SK-N-SH (cell line): ENCODE data around the gene MRPL41. TPM values are rescaled to one million over a fixed set of nuclear protein-coding genes. Genes with fewer than 3 reads are reported as not detected.

ENCODE experiments used
- CTCF ChIA-PET: fragments of 300-600, 350-600 bp; formaldehyde crosslinking; extraction: SDS; loops from one replicate; lab custom pipeline; 2021; lab: Yijun Ruan, JAX
- POLR2A ChIA-PET: fragments of 350-600 bp; sonication (Branson Sonifier 250); formaldehyde crosslinking; extraction: SDS; loops from one replicate; lab custom pipeline; 2020; ENCODE audit warnings: antibody characterized with exemption, inconsistent platforms; lab: Yijun Ruan, JAX
- DNase-seq: peaks from one replicate; pipeline ENCODE4 v3.0.0; 2012
- H2AFZ ChIP-seq: fragments of 200-600 bp; sonication (generic); 2 replicates; pipeline ENCODE4 v1.8.1; 2016; ENCODE audit warnings: antibody characterized with exemption, mild to moderate bottlenecking, low read depth
- H3F3A ChIP-seq: fragments of 200-600 bp; sonication (generic); replicated peaks from 2 replicates; pipeline ENCODE3; 2016; ENCODE audit warnings: antibody characterized with exemption, mild to moderate bottlenecking; ENCODE audit not compliant: insufficient read depth
- H3K27ac ChIP-seq, 2 experiments: fragments of 200-500 bp in 1 of 2; fragments of 200-600 bp in 1 of 2; sonication (Bioruptor generic) in 1 of 2; sonication (generic), shearing (Covaris generic) in 1 of 2; 2 replicates each; pipeline versions ENCODE4 v1.5.1 to v1.6.1; 2014 to 2016; ENCODE audit warnings: low read depth in 2 of 2, inconsistent platforms in 1 of 2, low read length in 1 of 2, mild to moderate bottlenecking in 1 of 2, mixed read lengths in 1 of 2
- H3K27me3 ChIP-seq: fragments of 200-600 bp; sonication (generic), shearing (Covaris generic); 2 replicates; pipeline ENCODE4 v1.6.1; 2016; ENCODE audit warnings: mixed run types; ENCODE audit not compliant: insufficient read depth
- H3K36me3 ChIP-seq, 2 experiments: fragments of 200-500 bp in 1 of 2; fragments of 200-600 bp in 1 of 2; sonication (Bioruptor generic) in 1 of 2; sonication (generic) in 1 of 2; replicated peaks in 1 of 2; 2 replicates each; pipeline versions ENCODE3 to v1.5.1; 2014 to 2016; ENCODE audit warnings: low read length in 1 of 2, mild to moderate bottlenecking in 1 of 2; ENCODE audit not compliant: insufficient read depth in 2 of 2, control insufficient read depth in 1 of 2
- H3K4me1 ChIP-seq, 2 experiments: fragments of 200-500 bp in 1 of 2; fragments of 200-600 bp in 1 of 2; sonication (Bioruptor generic) in 1 of 2; sonication (generic), shearing (Covaris generic) in 1 of 2; 2 replicates each; pipeline versions ENCODE4 v1.5.1 to v1.6.1; 2014 to 2016; ENCODE audit warnings: low read depth in 1 of 2, low read length in 1 of 2, mixed run types in 1 of 2; ENCODE audit not compliant: insufficient read depth in 2 of 2, control insufficient read depth in 1 of 2
- H3K4me2 ChIP-seq: fragments of 200-600 bp; sonication (generic), shearing (Covaris generic); 2 replicates; pipeline ENCODE4 v1.6.1; 2017; ENCODE audit warnings: mixed run types
- H3K4me3 ChIP-seq, 2 experiments: fragments of 200-500 bp in 1 of 2; fragments of 200-600 bp in 1 of 2; sonication (Bioruptor generic) in 1 of 2; sonication (generic), shearing (Covaris generic) in 1 of 2; 2 replicates each; pipeline versions ENCODE4 v1.5.1 to v1.8.1; 2014 to 2016; ENCODE audit warnings: low read depth in 2 of 2, inconsistent platforms in 1 of 2, low read length in 1 of 2, mild to moderate bottlenecking in 1 of 2, mixed read lengths in 1 of 2, moderate library complexity in 1 of 2
- H3K79me2 ChIP-seq: fragments of 200-600 bp; sonication (generic); 2 replicates; pipeline ENCODE4 v1.8.1; 2017; ENCODE audit warnings: mild to moderate bottlenecking; ENCODE audit not compliant: insufficient read depth
- H3K9ac ChIP-seq: fragments of 200-600 bp; sonication (generic); 2 replicates; pipeline ENCODE4 v1.6.1; 2017; ENCODE audit warnings: mixed run types
- H3K9me2 ChIP-seq: fragments of 200-600 bp; sonication (generic); 2 replicates; pipeline ENCODE4 v1.6.1; 2017; ENCODE audit warnings: mixed run types
- H3K9me3 ChIP-seq: fragments of 200-600 bp; sonication (generic); 2 replicates; pipeline ENCODE4 v1.6.1; 2017; ENCODE audit warnings: mixed run types, mild to moderate bottlenecking, moderate library complexity
- H4K20me1 ChIP-seq: fragments of 200-600 bp; sonication (generic); 2 replicates; pipeline ENCODE4 v1.6.1; 2017; ENCODE audit warnings: mild to moderate bottlenecking, mixed run types; ENCODE audit not compliant: insufficient read depth
- EP300 ChIP-seq, 2 experiments: IDR thresholded peaks; 2 replicates each; pipeline versions ENCODE4 v1.4.0 to v1.6.1; 2012; ENCODE audit warnings: borderline replicate concordance in 1 of 2, low read depth in 1 of 2, low read length in 1 of 2
- EZH2phosphoT487 ChIP-seq: fragments of 200-600 bp; sonication (generic); IDR thresholded peaks from 2 replicates; pipeline ENCODE4 v1.6.1; 2017; ENCODE audit warnings: low read depth, mixed run types, mild to moderate bottlenecking, antibody characterized with exemption, moderate library complexity, borderline replicate concordance
- FOSL2 ChIP-seq: IDR thresholded peaks from 2 replicates; pipeline ENCODE4 v1.4.0; 2012; ENCODE audit warnings: low read depth, mild to moderate bottlenecking, moderate library complexity, borderline replicate concordance
- FOXJ3 ChIP-seq: sonication (generic); formaldehyde crosslinking; IDR thresholded peaks from 2 replicates; pipeline ENCODE4 v1.5.1; 2020; ENCODE audit warnings: mild to moderate bottlenecking, missing genetic modification reagents
- MXI1 ChIP-seq: IDR thresholded peaks from 2 replicates; pipeline ENCODE4 v1.6.1; 2012; ENCODE audit warnings: mild to moderate bottlenecking, low read depth, low read length, improper control_type of control experiment
- RAD21 ChIP-seq: IDR thresholded peaks from 2 replicates; pipeline ENCODE4 v1.6.1; 2012; ENCODE audit warnings: mild to moderate bottlenecking, low read length
- RCOR1 ChIP-seq: fragments of 150-350 bp; IDR thresholded peaks from 2 replicates; pipeline ENCODE4 v1.6.1; 2017; ENCODE audit warnings: antibody characterized with exemption, low read length
- RXRA ChIP-seq: IDR thresholded peaks from 2 replicates; pipeline ENCODE4 v1.4.0; 2012; ENCODE audit warnings: low read depth, mild to moderate bottlenecking, borderline replicate concordance
- SIN3A ChIP-seq: IDR thresholded peaks from 2 replicates; pipeline ENCODE4 v1.6.1; 2012; ENCODE audit warnings: low read depth, mild to moderate bottlenecking, low read length, moderate library complexity, borderline replicate concordance
- SMC3 ChIP-seq: IDR thresholded peaks from 2 replicates; pipeline ENCODE4 v1.6.1; 2012; ENCODE audit warnings: low read depth, low read length, improper control_type of control experiment
- TAF1 ChIP-seq: IDR thresholded peaks from 2 replicates; pipeline ENCODE4 v1.6.1; 2012; ENCODE audit warnings: low read depth, mild to moderate bottlenecking, low read length, moderate library complexity, borderline replicate concordance
- TCF12 ChIP-seq: IDR thresholded peaks from 2 replicates; pipeline ENCODE4 v1.4.0; 2012
- TEAD4 ChIP-seq: IDR thresholded peaks from 2 replicates; pipeline ENCODE4 v1.4.0; 2012; ENCODE audit warnings: mild to moderate bottlenecking, borderline replicate concordance; ENCODE audit not compliant: insufficient read depth
- YY1 ChIP-seq: IDR thresholded peaks from 2 replicates; pipeline ENCODE4 v1.4.0; 2012; ENCODE audit warnings: low read depth, mild to moderate bottlenecking
- WGBS: methylation state at CpG from one replicate; pipeline ENCODE4 v1.1.6; 2017; ENCODE audit warnings: low lambda C conversion rate; 5-methylcytosine and 5-hydroxymethylcytosine counted together
- polyA plus RNA-seq, 3 experiments: library from polyadenylated mRNA; depleted of rRNA; stranded (reverse); fragments of >200 nt; gene quantifications; 2 replicates each; pipeline ENCODE4 v1.2.3, GENCODE V29; 2012
- TF ChIP-seq, protein P1 (sequence below): IDR thresholded peaks from 2 replicates; pipeline ENCODE4 v1.6.1; 2012; ENCODE audit warnings: mild to moderate bottlenecking, low read depth, low read length, moderate library complexity
- TF ChIP-seq, protein P2 (sequence below): IDR thresholded peaks from 2 replicates; pipeline ENCODE4 v1.4.0; 2012; ENCODE audit warnings: low read depth, borderline replicate concordance
- TF ChIP-seq, protein P3 (sequence below): fragments of 150-350 bp; IDR thresholded peaks from 2 replicates; pipeline ENCODE4 v1.6.1; 2017; ENCODE audit warnings: antibody characterized with exemption, low read length, low read depth, borderline replicate concordance
- TF ChIP-seq, protein P4 (sequence below): IDR thresholded peaks from 2 replicates; pipeline ENCODE4; 2012
- TF ChIP-seq, protein P5 (sequence below): IDR thresholded peaks from 2 replicates; pipeline ENCODE4 v1.4.0; 2012; ENCODE audit warnings: low read depth
- TF ChIP-seq, protein P6 (sequence below): IDR thresholded peaks from 2 replicates; pipeline ENCODE4 v1.4.0; 2012; ENCODE audit warnings: low read depth, borderline replicate concordance
- TF ChIP-seq, protein P7 (sequence below): fragments of 200-600 bp; sonication (generic); IDR thresholded peaks from 2 replicates; pipeline ENCODE4 v1.6.1; 2017; ENCODE audit warnings: antibody characterized with exemption, mild to moderate bottlenecking, moderate library complexity

Gene MRPL41
- polyA plus RNA-seq, 1 of the 3 experiments (the other 2 are of a cell fraction) = 58.9 TPM

DNA sequence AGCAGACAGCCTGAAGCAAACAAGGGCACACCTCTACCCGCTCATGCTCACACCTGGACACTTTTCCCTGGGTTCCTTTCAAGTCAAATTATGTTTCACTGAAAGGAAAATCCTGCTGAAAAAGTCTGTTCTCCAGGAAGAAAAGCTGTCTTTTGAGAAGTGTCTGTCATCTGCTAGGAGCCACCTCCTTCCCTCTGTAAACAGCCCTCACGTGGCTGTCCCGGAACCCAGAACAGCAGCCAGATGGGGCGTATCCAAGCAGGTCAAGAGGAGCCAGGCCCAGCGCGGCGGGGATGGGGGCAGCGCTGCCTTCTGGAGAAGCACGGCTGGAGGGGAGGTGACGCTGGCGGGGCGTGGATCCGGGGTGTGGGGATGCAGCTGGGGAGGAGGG is 1.5 kb upstream of the MRPL41 start, which contains the start of gene PNPLA7:
Gene PNPLA7 (minus strand): TSS at position 172 of the 391 bp plus-strand sequence. CDS start 205 bp downstream, outside the sequence.
- Histone ChIP-seq H3K36me3 (peaks cover 3 to 8% of the 10 kb centered on the region in 2 experiments), H3K4me1 (peaks cover 5 to 12% of the 10 kb centered on the region in 2 experiments; a peak in 1 of 4 replicates), H3K27me3 (no peaks in the 10 kb centered on the region), H3K27ac (peak within 1 kb of the TSS in 1 of 2 experiments; percentile 72; a peak in 2 of 4 replicates), H4K20me1 (no peaks in the 10 kb centered on the region), H2AFZ (0 out of 2 replicates have a peak within 1 kb of the TSS, but pooled peaks have one; percentile 63), H3K9me3 (no peaks in the 10 kb centered on the region), H3K79me2 (peaks cover 21% of the 10 kb centered on the region; the same call in 1 of the 2 replicates), H3K9me2 (no peaks in the 10 kb centered on the region), H3K4me3 (peak within 1 kb of the TSS; percentile 62 to 63), H3F3A (peaks cover 12% of the 10 kb centered on the region), H3K9ac (peak within 1 kb of the TSS; percentile 69), H3K4me2 (peak within 1 kb of the TSS; percentile 90)
- WGBS = 24% methylated on average over 13 of the region's 13 CpGs
- ChIA-PET CTCF (interaction anchor here (0.7 to 2.0 kb wide), 8 partner anchors 9 to 255 kb away, joined by 3 to 9 read pairs (median 3); no protein-coding TSS in a partner anchor), POLR2A (interaction anchor here (0.9 kb wide), 1 partner anchor 15 kb away, joined by 3 read pairs; no protein-coding TSS in a partner anchor)
- peak; percentile 86 for DNase-seq
- TF ChIP-seq SMC3 (no peak), RXRA (no peak), RAD21 (0 out of 2 replicates have a peak, but pooled peaks have one; percentile 3), TEAD4 (no peak), MXI1 (peak; percentile 98), FOSL2 (no peak), FOXJ3 (0 out of 2 replicates have a peak, but pooled peaks have one; percentile 26), EZH2phosphoT487 (no peak), YY1 (no peak), TAF1 (no peak), EP300 (IDR thresholded peaks at IDR 0.05; ENCODE audit: borderline replicate concordance in 1 of 2, low read depth in 1 of 2, low read length in 1 of 2) (no peak), RCOR1 (no peak), SIN3A (0 out of 2 replicates have a peak, but pooled peaks have one; percentile 48), TCF12 (no peak)
- TF ChIP-seq, protein P1, sequence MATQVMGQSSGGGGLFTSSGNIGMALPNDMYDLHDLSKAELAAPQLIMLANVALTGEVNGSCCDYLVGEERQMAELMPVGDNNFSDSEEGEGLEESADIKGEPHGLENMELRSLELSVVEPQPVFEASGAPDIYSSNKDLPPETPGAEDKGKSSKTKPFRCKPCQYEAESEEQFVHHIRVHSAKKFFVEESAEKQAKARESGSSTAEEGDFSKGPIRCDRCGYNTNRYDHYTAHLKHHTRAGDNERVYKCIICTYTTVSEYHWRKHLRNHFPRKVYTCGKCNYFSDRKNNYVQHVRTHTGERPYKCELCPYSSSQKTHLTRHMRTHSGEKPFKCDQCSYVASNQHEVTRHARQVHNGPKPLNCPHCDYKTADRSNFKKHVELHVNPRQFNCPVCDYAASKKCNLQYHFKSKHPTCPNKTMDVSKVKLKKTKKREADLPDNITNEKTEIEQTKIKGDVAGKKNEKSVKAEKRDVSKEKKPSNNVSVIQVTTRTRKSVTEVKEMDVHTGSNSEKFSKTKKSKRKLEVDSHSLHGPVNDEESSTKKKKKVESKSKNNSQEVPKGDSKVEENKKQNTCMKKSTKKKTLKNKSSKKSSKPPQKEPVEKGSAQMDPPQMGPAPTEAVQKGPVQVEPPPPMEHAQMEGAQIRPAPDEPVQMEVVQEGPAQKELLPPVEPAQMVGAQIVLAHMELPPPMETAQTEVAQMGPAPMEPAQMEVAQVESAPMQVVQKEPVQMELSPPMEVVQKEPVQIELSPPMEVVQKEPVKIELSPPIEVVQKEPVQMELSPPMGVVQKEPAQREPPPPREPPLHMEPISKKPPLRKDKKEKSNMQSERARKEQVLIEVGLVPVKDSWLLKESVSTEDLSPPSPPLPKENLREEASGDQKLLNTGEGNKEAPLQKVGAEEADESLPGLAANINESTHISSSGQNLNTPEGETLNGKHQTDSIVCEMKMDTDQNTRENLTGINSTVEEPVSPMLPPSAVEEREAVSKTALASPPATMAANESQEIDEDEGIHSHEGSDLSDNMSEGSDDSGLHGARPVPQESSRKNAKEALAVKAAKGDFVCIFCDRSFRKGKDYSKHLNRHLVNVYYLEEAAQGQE = no peak
- TF ChIP-seq, protein P2, sequence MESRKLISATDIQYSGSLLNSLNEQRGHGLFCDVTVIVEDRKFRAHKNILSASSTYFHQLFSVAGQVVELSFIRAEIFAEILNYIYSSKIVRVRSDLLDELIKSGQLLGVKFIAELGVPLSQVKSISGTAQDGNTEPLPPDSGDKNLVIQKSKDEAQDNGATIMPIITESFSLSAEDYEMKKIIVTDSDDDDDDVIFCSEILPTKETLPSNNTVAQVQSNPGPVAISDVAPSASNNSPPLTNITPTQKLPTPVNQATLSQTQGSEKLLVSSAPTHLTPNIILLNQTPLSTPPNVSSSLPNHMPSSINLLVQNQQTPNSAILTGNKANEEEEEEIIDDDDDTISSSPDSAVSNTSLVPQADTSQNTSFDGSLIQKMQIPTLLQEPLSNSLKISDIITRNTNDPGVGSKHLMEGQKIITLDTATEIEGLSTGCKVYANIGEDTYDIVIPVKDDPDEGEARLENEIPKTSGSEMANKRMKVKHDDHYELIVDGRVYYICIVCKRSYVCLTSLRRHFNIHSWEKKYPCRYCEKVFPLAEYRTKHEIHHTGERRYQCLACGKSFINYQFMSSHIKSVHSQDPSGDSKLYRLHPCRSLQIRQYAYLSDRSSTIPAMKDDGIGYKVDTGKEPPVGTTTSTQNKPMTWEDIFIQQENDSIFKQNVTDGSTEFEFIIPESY = no peak
- TF ChIP-seq, protein P3, sequence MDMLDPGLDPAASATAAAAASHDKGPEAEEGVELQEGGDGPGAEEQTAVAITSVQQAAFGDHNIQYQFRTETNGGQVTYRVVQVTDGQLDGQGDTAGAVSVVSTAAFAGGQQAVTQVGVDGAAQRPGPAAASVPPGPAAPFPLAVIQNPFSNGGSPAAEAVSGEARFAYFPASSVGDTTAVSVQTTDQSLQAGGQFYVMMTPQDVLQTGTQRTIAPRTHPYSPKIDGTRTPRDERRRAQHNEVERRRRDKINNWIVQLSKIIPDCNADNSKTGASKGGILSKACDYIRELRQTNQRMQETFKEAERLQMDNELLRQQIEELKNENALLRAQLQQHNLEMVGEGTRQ = peak; percentile 40; the same call in 1 of the 2 replicates
- TF ChIP-seq, protein P4, sequence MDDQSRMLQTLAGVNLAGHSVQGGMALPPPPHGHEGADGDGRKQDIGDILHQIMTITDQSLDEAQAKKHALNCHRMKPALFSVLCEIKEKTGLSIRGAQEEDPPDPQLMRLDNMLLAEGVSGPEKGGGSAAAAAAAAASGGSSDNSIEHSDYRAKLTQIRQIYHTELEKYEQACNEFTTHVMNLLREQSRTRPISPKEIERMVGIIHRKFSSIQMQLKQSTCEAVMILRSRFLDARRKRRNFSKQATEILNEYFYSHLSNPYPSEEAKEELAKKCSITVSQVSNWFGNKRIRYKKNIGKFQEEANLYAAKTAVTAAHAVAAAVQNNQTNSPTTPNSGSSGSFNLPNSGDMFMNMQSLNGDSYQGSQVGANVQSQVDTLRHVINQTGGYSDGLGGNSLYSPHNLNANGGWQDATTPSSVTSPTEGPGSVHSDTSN = peak; percentile 18; the same call in 1 of the 2 replicates
- TF ChIP-seq, protein P5, sequence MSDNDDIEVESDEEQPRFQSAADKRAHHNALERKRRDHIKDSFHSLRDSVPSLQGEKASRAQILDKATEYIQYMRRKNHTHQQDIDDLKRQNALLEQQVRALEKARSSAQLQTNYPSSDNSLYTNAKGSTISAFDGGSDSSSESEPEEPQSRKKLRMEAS = peak; percentile 52; the same call in 1 of the 2 replicates
- TF ChIP-seq, protein P6, sequence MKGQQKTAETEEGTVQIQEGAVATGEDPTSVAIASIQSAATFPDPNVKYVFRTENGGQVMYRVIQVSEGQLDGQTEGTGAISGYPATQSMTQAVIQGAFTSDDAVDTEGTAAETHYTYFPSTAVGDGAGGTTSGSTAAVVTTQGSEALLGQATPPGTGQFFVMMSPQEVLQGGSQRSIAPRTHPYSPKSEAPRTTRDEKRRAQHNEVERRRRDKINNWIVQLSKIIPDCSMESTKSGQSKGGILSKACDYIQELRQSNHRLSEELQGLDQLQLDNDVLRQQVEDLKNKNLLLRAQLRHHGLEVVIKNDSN = peak; percentile 59; the same call in 1 of the 2 replicates
- TF ChIP-seq, protein P7, sequence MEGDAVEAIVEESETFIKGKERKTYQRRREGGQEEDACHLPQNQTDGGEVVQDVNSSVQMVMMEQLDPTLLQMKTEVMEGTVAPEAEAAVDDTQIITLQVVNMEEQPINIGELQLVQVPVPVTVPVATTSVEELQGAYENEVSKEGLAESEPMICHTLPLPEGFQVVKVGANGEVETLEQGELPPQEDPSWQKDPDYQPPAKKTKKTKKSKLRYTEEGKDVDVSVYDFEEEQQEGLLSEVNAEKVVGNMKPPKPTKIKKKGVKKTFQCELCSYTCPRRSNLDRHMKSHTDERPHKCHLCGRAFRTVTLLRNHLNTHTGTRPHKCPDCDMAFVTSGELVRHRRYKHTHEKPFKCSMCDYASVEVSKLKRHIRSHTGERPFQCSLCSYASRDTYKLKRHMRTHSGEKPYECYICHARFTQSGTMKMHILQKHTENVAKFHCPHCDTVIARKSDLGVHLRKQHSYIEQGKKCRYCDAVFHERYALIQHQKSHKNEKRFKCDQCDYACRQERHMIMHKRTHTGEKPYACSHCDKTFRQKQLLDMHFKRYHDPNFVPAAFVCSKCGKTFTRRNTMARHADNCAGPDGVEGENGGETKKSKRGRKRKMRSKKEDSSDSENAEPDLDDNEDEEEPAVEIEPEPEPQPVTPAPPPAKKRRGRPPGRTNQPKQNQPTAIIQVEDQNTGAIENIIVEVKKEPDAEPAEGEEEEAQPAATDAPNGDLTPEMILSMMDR = no peak
